ENCODE results near the gene AQP10.
"Not testable (repeated sequence)": the region's sequence is repeated elsewhere in the genome, so short reads cannot be mapped to it uniquely, and the experiment has no call there.

The AQP10 gene

GRCh38 chr1:154320882-154321608, at the start of gene AQP10:
TSS of gene AQP10 (plus strand) at chr1:154321093. CDS start at chr1:154321156, 63 bp downstream.
- no peak for ATAC-seq

DNA sequence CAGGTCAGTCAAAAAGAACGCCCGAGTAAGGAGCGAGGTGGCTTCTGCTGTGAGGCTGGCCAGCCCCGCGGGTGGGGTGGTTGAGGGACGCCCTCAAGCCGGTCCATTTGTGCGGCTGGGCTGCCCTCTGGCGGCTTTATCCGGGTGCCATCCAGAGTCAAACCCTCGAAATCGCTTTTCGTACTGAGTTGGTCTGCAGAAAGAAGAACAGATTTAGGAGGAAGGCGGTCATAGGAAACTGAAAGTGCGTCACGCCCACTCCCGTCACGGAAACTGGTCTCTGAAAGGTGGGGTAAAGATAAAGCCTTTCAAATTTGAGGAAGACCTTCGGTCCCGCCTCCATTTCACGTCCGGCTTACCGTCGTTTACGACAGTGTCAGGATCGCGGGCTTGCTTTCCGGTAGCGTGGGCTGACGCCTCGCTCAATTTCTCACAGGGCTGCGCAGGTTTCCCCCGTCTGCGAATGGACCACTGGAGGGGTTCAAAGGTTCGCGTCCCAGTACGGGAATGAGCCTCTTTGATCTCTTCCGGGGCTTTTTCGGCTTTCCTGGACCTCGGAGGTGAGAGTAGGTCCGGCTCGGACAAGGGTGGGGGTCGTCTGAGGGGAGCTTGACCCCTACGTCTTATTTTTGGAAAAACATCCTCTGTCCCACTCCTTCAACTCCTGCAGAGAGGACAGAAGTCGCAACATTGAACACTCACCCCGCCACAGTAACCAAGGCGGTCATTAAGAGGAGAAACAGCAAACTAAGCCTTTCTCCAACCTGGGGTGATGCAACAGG, 48.5 kb upstream of the AQP10 start, which contains the start of gene HAX1:
Gene HAX1 (plus strand): TSS at position 413 of the 782 bp plus-strand sequence. CDS start 95 bp downstream, at position 508.
- ATAC-seq = peak; percentile 89 to 92

GRCh38 chr1:154272999-154273563, 47.8 kb upstream of the AQP10 start:
- no peak for ATAC-seq

- no peak for ATAC-seq
Measured at GRCh38 chr1:154276797-154277196, 44.1 kb upstream of the AQP10 start.

DNA sequence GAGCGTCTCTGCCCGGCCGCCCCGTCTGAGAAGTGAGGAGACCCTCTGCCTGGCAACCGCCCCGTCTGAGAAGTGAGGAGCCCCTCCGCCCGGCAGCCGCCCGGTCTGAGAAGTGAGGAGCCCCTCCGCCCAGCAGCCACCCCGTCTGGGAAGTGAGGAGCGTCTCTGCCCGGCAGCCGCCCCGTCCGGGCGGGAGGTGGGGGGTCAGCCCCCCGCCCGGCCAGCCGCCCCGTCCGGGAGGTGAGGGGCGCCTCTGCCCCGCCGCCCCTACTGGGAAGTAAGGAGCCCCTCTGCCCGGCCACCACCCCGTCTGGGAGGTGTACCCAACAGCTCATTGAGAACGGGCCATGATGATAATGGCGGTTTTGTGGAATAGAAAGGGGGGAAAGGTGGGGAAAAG, 33.3 kb upstream of the AQP10 start:
- ATAC-seq = not testable (repeated sequence)

GRCh38 chr1:154288661-154289060, 32.2 kb upstream of the AQP10 start:
- ATAC-seq = no peak

GRCh38 chr1:154290921-154291320, 30.0 kb upstream of the AQP10 start:
- no peak for ATAC-seq

DNA sequence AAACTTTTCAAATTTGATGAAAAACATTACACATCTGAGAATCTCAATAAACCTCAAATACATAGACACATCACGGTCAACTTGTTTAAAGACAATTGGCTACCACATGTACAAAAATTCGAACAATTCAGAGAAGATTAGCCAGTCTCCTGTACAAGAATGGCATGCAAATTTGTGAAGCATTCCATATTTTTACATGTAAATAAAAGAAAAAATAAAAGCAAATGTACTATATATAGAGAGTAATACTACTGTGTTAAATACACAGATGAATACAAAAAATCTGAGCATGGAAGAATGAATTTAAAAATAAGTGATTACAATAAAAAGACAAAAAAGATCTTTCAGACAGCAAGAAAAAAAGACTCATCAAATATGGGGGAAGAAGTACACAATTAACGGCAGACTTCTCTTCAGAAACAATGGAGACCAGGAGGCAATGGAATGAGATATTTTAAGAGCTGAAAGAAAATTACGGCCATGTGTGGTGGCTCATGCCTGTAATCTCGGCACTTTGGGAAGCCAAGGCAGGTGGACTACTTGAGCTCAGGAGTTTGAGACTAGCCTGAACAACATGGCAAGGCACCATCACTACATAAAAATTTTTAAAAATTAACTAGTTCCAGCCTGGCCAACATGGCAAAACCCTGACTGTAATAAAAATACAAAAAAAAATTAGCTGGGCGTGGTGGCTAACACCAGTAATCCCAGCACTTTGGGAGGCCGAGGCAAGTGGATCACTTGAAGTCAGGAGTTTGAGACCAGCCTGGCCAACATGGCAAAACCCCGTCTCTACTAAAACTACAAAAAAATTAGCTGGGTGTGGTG, 25.3 kb upstream of the AQP10 start:
- ATAC-seq = no peak

- ATAC-seq = no peak
Measured at GRCh38 chr1:154301582-154301981, 19.3 kb upstream of the AQP10 start.

DNA sequence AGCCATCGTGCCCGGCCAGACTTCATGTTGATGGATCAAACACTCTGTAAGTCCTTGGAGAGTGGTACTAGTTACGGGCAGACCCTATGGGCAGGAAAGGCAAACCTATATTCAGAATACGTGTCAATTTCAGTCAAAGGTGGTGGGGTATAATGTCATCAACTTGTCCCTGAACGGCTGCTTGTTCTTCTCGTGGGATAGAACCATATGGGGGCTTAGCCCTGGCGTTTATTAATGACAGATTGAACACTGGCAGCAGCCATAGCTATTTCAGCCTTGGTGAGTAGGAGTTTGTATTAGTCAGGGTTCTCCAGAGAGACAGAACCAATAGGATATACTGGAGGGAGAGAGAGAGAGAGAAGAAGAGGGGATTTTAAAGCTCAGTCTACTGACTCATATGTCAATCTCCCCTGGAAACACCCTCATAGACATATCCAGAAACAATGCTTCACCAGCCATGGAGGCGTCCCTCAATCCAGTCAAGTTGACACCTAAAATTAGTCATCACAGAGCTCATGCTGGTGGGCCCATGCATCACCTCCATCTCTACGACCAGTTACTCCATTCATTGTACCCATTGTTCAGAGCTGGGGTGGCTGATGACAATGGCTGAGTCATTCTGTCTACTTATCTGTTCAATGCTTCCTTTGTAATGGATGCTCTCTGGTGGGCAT, 16.1 kb upstream of the AQP10 start:
- ATAC-seq = peak; percentile 94 to 95

DNA sequence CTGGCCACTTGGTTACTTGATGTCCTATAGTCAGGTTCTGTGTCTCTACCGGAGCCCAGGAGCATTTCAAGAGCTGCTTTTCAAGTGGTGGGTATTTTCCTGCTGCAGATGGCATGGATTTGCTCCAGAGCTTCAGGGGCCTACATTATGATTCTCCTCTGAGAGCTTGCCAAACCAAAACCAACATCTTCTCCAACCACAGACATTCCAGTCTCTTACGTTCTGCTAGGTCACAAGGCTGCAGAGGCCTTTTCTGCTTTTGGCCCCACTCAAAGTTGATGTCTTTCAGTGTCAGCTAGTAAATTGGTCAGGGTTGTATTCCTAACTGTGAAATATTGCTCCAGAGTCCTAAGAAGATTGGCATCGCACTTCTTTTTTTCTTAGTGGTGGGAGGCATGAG, 14.7 kb upstream of the AQP10 start:
- ATAC-seq = no peak

- ATAC-seq = peak; percentile 25 to 34
Measured at GRCh38 chr1:154307670-154308270, 13.1 kb upstream of the AQP10 start.

DNA sequence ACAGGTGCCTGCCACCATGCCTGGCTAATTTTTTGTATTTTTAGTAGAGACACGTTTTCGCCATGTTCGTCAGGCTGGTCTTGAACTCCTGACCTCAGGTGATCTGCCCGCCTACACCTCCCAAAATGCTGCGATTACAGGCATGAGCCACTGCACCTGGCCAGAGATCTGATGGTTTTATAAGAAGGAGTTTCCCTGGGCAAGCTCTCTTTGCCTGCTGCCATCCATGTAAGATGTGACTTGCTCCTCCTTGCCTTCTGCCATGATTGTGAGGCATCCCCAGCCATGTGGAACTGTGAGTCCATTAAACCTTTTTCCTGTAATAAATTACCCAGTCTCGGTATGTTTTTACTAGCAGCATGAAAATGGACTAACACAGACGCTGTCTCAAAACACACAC, 11.8 kb upstream of the AQP10 start:
- ATAC-seq = not testable (repeated sequence)

DNA sequence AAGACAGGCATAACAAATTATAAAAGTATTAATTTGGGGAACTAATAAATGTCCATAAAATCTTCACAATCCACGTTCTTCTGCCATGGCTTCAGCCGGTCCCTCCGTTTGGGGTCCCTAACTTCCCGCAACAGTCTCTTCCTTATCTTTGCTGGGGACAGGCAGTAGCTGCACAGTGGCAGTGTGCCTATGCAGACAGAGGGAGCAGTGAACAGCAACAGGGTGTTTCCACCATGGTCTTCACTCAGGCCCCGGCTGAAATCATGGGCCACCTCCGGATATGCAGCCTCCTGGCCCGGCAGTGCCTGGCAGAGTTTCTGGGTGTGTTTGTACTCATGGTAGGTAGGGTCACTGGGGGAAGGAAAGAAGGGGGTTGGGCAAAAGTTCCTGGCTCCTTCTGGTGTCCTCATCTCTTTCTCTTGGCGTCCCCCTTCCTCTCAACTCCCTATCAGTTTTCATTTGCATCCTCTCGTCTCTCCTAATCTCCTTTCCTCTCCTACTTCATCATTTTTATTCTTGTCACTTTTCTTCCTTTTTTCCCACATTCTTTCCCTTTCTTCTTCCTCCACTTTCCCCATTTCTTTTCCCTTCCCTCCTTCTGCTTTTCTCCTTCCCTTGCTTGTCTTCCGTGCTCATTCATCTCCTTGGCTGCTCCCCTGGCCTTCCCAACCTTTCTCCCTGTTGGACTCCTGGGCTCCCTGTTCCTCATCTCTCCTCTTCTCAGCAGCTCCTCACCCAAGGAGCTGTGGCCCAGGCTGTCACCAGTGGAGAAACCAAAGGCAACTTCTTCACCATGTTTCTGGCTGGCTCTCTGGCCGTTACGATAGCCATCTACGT, 8.4 kb upstream of the AQP10 start:
- not testable (repeated sequence) for ATAC-seq

DNA sequence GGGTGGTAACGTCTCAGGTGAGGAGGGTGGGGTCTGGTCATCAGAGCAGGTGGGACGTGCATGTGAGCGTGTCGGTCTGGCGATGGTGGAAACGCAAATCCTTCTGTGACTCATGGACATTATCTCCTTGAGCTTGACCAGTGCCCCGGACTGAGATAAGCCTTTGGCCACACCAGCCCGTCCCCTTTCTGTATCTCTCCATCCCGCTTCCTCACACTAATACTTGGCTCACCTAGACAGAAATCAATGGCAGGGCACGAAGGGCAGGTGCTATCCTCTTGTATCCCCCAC, 7.9 kb upstream of the AQP10 start:
- ATAC-seq = no peak

GRCh38 chr1:154314226-154314625, 6.7 kb upstream of the AQP10 start:
- ATAC-seq = not testable (repeated sequence)

- no peak for ATAC-seq
Measured at GRCh38 chr1:154316704-154317103, 4.2 kb upstream of the AQP10 start.

GRCh38 chr1:154318386-154318785, 2.5 kb upstream of the AQP10 start:
- no peak for ATAC-seq

DNA sequence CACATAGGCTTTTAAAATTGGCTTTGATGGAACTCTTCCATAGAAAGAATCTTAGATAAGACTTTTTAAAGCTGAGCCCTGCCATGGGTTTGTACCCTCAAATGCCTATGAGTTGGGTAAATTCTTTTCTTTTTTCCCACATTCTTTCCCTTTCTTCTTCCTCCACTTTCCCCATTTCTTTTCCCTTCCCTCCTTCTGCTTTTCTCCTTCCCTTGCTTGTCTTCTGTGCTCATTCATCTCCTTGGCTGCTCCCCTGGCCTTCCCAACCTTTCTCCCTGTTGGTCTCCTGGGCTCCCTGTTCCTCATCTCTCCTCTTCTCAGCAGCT, 679 bp downstream of the AQP10 start:
- ATAC-seq = not testable (repeated sequence)

GRCh38 chr1:154323493-154323892, 2.6 kb downstream of the AQP10 start:
- no peak for ATAC-seq

GRCh38 chr1:154324241-154324640, 3.3 kb downstream of the AQP10 start:
- no peak for ATAC-seq
